Prostate gland (tissue), 2 donors: ENCODE measurements around the gene PIK3R6. TPM values are rescaled to one million over a fixed set of nuclear protein-coding genes. Genes with fewer than 3 reads are reported as not detected.

ENCODE experiments used
- DNase-seq: peaks from one replicate; pipeline ENCODE4 v3.0.0-alpha.2; 2019; ENCODE audit warnings: low spot score
- H3K27ac ChIP-seq, 2 donors: fragments of 200-600 bp; sonication (generic); 2 replicates each; pipeline ENCODE4 v1.5.1; 2017 to 2019
- H3K27me3 ChIP-seq: fragments of 200-600 bp; sonication (generic); replicated peaks from 2 replicates; pipeline ENCODE4 v1.5.1; 2019; ENCODE audit not compliant: insufficient read depth
- H3K36me3 ChIP-seq, 2 donors: fragments of 200-600 bp; sonication (generic); 1 replicate in 1 of 2; 2 replicates in 1 of 2; pipeline versions ENCODE4 v1.5.1 to v1.8.1; 2017 to 2019
- H3K4me1 ChIP-seq: fragments of 200-600 bp; sonication (generic); replicated peaks from 2 replicates; pipeline ENCODE4 v1.5.1; 2019
- H3K4me3 ChIP-seq, 2 donors: fragments of 200-600 bp; sonication (generic); 2 replicates each; pipeline ENCODE4 v1.5.1; 2017 to 2019
- H3K9me3 ChIP-seq: fragments of 200-600 bp; sonication (generic); 2 replicates; pipeline ENCODE4 v1.5.1; 2017
- CTCF ChIP-seq, 4 experiments: fragments of 200-600 bp in 2 of 4; fragments of 450-650 bp in 2 of 4; sonication (generic) in 2 of 4; IDR thresholded peaks; 1 replicate in 3 of 4; 2 replicates in 1 of 4; pipeline ENCODE4 v1.5.1; 2016 to 2019; ENCODE audit warnings: antibody characterized with exemption in 4 of 4, mild to moderate bottlenecking in 2 of 4, moderate library complexity in 2 of 4
- POLR2A ChIP-seq: fragments of 450-650 bp; IDR thresholded peaks from one replicate; pipeline ENCODE4 v1.6.1; 2016; ENCODE audit warnings: antibody characterized with exemption, mild to moderate bottlenecking
- POLR2AphosphoS5 ChIP-seq: sonication (generic); formaldehyde crosslinking; IDR thresholded peaks from one replicate; pipeline ENCODE4 v1.6.1; 2017; ENCODE audit warnings: antibody characterized with exemption
- WGBS: methylation state at CpG from one replicate; pipeline ENCODE4 v1.1.5; 2018; 5-methylcytosine and 5-hydroxymethylcytosine counted together
- intact Hi-C: fragments of 100-400 bp; cut with DNase I; formaldehyde crosslinking; loops from one replicate; pipeline ENCODE4 v1.14.2; 2022
- total RNA-seq, 2 donors: library from RNA; depleted of rRNA; stranded (reverse); fragments of >200 nt; gene quantifications; one replicate each; pipeline ENCODE4 v1.1.0, GENCODE V29; 2016

PIK3R6 gene
- total RNA-seq, 2 donors from 2014 or later = 0.18 to 2.6 TPM

DNA sequence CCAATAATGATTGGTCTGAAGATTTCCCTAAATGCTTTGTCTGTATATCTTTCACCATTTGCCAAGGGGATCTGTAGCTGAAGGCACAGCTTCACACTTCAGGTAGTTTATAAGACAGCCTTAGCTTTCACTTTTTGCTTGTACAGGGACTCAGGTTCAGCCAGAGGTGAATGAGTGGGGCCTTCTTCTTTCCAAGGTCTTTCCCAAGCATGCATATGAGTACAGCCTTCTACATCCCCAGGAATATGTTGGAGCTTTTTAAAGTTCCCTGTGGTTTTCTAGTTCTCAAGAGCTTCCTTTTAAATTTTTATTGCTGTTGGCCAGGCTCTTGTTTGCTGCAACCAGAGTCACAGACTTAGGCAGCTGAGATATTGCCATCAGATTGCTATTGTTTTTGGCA lies 91.2 kb downstream of the PIK3R6 start:
- no peak for TF ChIP-seq POLR2A
- peak; percentile 31 for TF ChIP-seq POLR2AphosphoS5
- H3K4me3 ChIP-seq = no peak overlapping the region
- H3K27me3 ChIP-seq = no peaks in the 10 kb centered on the region
- intact Hi-C loops = no loop called here
- no peaks in the 10 kb centered on the region for H3K4me1 ChIP-seq
- H3K27ac ChIP-seq = no peak overlapping the region
- DNase-seq = no peak
- H3K9me3 ChIP-seq = no peaks in the 10 kb centered on the region
- H3K36me3 ChIP-seq = no peaks in the 10 kb centered on the region

GRCh38 chr17:8766731-8767130 lies 100.7 kb downstream of the PIK3R6 start:
- Histone ChIP-seq H3K27ac (no peak overlapping the region), H3K4me1 (no peaks in the 10 kb centered on the region), H3K9me3 (no peaks in the 10 kb centered on the region), H3K27me3 (no peaks in the 10 kb centered on the region), H3K36me3 (no peaks in the 10 kb centered on the region), H3K4me3 (no peak overlapping the region)
- intact Hi-C loops = no loop called here
- no peak for TF ChIP-seq POLR2AphosphoS5
- no peak for TF ChIP-seq POLR2A
- TF ChIP-seq CTCF (IDR thresholded peaks at IDR 0.05) = no peak
- WGBS = 95% methylated on average over 2 of the region's 2 CpGs
- DNase-seq = no peak

DNA sequence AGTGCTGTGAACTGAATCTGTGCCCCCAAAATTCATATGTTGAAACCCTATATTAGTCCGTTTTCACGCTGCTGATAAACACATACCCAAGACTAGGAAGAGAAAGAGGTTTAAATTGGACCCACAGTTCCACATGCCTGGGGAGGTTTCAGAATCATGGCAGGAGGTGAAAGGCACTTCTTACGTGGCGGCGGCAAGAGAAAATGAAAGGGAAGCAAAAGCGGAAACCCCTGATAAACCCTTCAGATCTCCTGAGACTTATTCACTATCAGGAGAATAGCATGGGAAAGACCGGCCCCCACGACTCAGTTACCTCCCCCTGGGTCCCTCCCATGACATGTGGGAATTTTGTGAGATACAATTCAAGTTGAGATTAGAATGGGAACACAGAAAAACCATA lies 105.5 kb downstream of the PIK3R6 start:
- no peak overlapping the region for H3K4me3 ChIP-seq
- intact Hi-C loops = no loop called here
- 87% methylated on average over 8 of the region's 8 CpGs for WGBS
- no peaks in the 10 kb centered on the region for H3K36me3 ChIP-seq
- TF ChIP-seq POLR2A (no peak), CTCF (IDR thresholded peaks at IDR 0.05) (no peak), POLR2AphosphoS5 (no peak)
- H3K4me1 ChIP-seq = no peaks in the 10 kb centered on the region
- no peak for DNase-seq
- H3K27ac ChIP-seq = no peak overlapping the region
- H3K9me3 ChIP-seq = no peaks in the 10 kb centered on the region
- no peaks in the 10 kb centered on the region for H3K27me3 ChIP-seq

- WGBS = 90% methylated on average over 15 of the region's 15 CpGs
- no peaks in the 10 kb centered on the region for H3K36me3 ChIP-seq
- H3K4me3 ChIP-seq = no peak within 1 kb of the TSS
- H3K4me1 ChIP-seq = no peaks in the 10 kb centered on the region
- no peak for DNase-seq
- H3K27me3 ChIP-seq = no peaks in the 10 kb centered on the region
- H3K9me3 ChIP-seq = no peaks in the 10 kb centered on the region
- TF ChIP-seq POLR2A (no peak), POLR2AphosphoS5 (no peak), CTCF (IDR thresholded peaks at IDR 0.05) (no peak)
- H3K27ac ChIP-seq = no peak within 1 kb of the TSS
- intact Hi-C loops = no loop called here
Measured at GRCh38 chr17:8758137-8758596, 109.3 kb downstream of the PIK3R6 start, which contains the start of gene SPDYE4. Gene SPDYE4 (minus strand): TSS chr17:8758546. CDS start chr17:8758382, 164 bp downstream.

- TF ChIP-seq CTCF (IDR thresholded peaks at IDR 0.05) = no peak
- no peak for TF ChIP-seq POLR2AphosphoS5
- Histone ChIP-seq H3K4me3 (no peak overlapping the region), H3K4me1 (no peaks in the 10 kb centered on the region), H3K9me3 (no peaks in the 10 kb centered on the region), H3K27me3 (no peaks in the 10 kb centered on the region), H3K27ac (no peak overlapping the region), H3K36me3 (no peaks in the 10 kb centered on the region)
- intact Hi-C loops = no loop called here
- 83% methylated on average over 13 of the region's 13 CpGs for WGBS
- no peak for DNase-seq
Measured at GRCh38 chr17:8757189-8757588, 110.3 kb downstream of the PIK3R6 start.
